Mucosa of gallbladder (tissue), 1 donor: ENCODE measurements around the gene BST1. TPM values are rescaled to one million over a fixed set of nuclear protein-coding genes. Genes with fewer than 3 reads are reported as not detected.

Experiments used
- DNase-seq: peaks from one replicate; pipeline ENCODE4 v3.0.0-alpha.2; 2020; ENCODE audit warnings: low spot score
- total RNA-seq: library from RNA; stranded (reverse); gene quantifications from one replicate; pipeline ENCODE4 v1.2.1, GENCODE V29; 2021
- donor health status: DM: no; HTN: no; CAD: no.

The BST1 gene
- total RNA-seq, 1 donor from 2014 or later = 12.7 TPM

- no peak for DNase-seq
Observed at GRCh38 chr4:15779809-15780208, 76.9 kb downstream of the BST1 start.

- DNase-seq = no peak
Observed at GRCh38 chr4:15781427-15782095, 78.7 kb downstream of the BST1 start.

Other genes with a start within 250 kb of the BST1 start
- gene CC2D2A, start 233.2 kb upstream of the BST1 start, total RNA-seq = 29.9 TPM
- 93.5 TPM for gene FBXL5, start 47.7 kb upstream of the BST1 start, total RNA-seq
- 33.9 TPM for gene FAM200B, start 21.2 kb upstream of the BST1 start, total RNA-seq
- 1.1 TPM for gene CD38, start 75.3 kb downstream of the BST1 start, total RNA-seq
- not detected for gene FGFBP1, start 235.7 kb downstream of the BST1 start, total RNA-seq